ENCODE data around the gene SLC29A2. TPM values are rescaled to one million over a fixed set of nuclear protein-coding genes. Genes with fewer than 3 reads are reported as not detected.

The SLC29A2 gene
- total and polyA plus RNA-seq, 2 of the 8 experiments (the other 6 are each of a cell fraction or from before 2014, with no cell fraction given), result 29.3 to 31.6 TPM

GRCh38 chr11:66418986-66419308, 47.4 kb upstream of the SLC29A2 start:
- Histone ChIP-seq H3K9ac (replicated peaks in 1 of 4; ENCODE audit: extremely low read depth in 1 of 4, low read depth in 3 of 4, low read length in 3 of 4) (no peak overlapping the region), H2BK120ac (replicated peaks; ENCODE audit: low read depth, low read length) (no peak overlapping the region)
- CTCF ChIA-PET (ENCODE audit: partially characterized antibody), result interaction anchor here (0.6 to 13.2 kb wide), 12 partner anchors 9 to 295 kb away, joined by 3 to 259 read pairs (median 12); partner anchors contain the start of genes DPP3 and MRPL11
- TF ChIP-seq RNF2 (IDR thresholded peaks at IDR 0.05; ENCODE audit: borderline replicate concordance, low read depth, low read length, missing control alignments, poor library complexity, severe bottlenecking), result no peak

More at GRCh38 chr11:66418986-66419308, 47.4 kb upstream of the SLC29A2 start:
- Histone ChIP-seq H3K4me3 (ENCODE audit: extremely low read depth in 1 of 4, insufficient read depth in 2 of 4, low read depth in 3 of 4, low read length in 4 of 4) (no peak overlapping the region), H3K9me3 (ENCODE audit: insufficient read depth in 2 of 2, low read depth in 1 of 2, low read length in 1 of 2) (no peaks in the 10 kb centered on the region), H3K23me2 (ENCODE audit: low read depth, low read length) (peaks cover 13% of the 10 kb centered on the region), H2BK20ac (ENCODE audit: low read length) (no peak overlapping the region), H3K4me1 (replicated peaks in 1 of 4; ENCODE audit: control insufficient read depth in 3 of 4, insufficient read depth in 4 of 4, low read length in 3 of 4) (peaks cover 13 to 33% (median 16%) of the 10 kb centered on the region in 4 experiments), H4K20me1 (replicated peaks in 1 of 2; ENCODE audit: control insufficient read depth in 1 of 2, insufficient read depth in 2 of 2, low read length in 2 of 2) (peaks cover 16 to 24% of the 10 kb centered on the region in 2 experiments), H2BK15ac (ENCODE audit: low read length) (no peak overlapping the region), H3K14ac (ENCODE audit: insufficient read length) (no peak overlapping the region), H3K4ac (replicated peaks; ENCODE audit: insufficient read length, low read depth, low read length) (no peak overlapping the region), H2BK5ac (ENCODE audit: low read depth, low read length) (no peak overlapping the region), H3K4me2 (ENCODE audit: insufficient read depth in 1 of 2, low read depth in 2 of 2, low read length in 2 of 2) (peak overlapping the region in 1 of 2 experiments; percentile 88; a peak in 1 of 4 replicates), H3K79me2 (ENCODE audit: control insufficient read depth in 1 of 2, insufficient read depth in 2 of 2, low read length in 2 of 2) (no peaks in the 10 kb centered on the region), H2AK5ac (ENCODE audit: low read depth, low read length) (no peak overlapping the region), H3K79me1 (ENCODE audit: low read depth, low read length) (no peaks in the 10 kb centered on the region), H3K27me3 (replicated peaks in 1 of 4; ENCODE audit: control insufficient read depth in 3 of 4, extremely low read depth in 1 of 4, insufficient read depth in 3 of 4, low read length in 3 of 4) (peaks cover 13 to 28% (median 26%) of the 10 kb centered on the region in 4 experiments), H3K56ac (replicated peaks; ENCODE audit: insufficient read length, low read depth, low read length) (no peak overlapping the region), H3K36me3 (ENCODE audit: control insufficient read depth in 2 of 4, insufficient read depth in 4 of 4, low read length in 3 of 4) (no peaks in the 10 kb centered on the region), H4K8ac (ENCODE audit: extremely low read depth, insufficient read depth, low read length) (no peak overlapping the region), H2BK12ac (ENCODE audit: low read depth, low read length) (no peak overlapping the region), H3K18ac (ENCODE audit: extremely low read depth, low read length) (no peak overlapping the region), H3K23ac (ENCODE audit: insufficient read length) (no peak overlapping the region), H4K91ac (replicated peaks; ENCODE audit: insufficient read length, low read length) (no peak overlapping the region), H4K5ac (ENCODE audit: insufficient read length, low read depth, low read length) (no peak overlapping the region), H2AFZ (ENCODE audit: low read length) (no peak overlapping the region), H3K27ac (ENCODE audit: low read depth, low read length) (no peak overlapping the region)
- no peak for FAIRE-seq
- no peak for DNase-seq (ENCODE audit: low read depth in 1 of 2, low spot score in 2 of 2)
- 57% methylated on average over 3 of the region's 3 CpGs; no CpG with 5 or more reads in 1 of the 2 experiments for WGBS, 2 experiments (ENCODE audit: extremely low coverage in 1 of 2, insufficient coverage in 1 of 2, insufficient read length in 1 of 2, insufficient replicate concordance in 2 of 2, low coverage in 1 of 2, low lambda C conversion rate in 2 of 2, missing lambda C conversion rate in 1 of 2)
- POLR2A ChIA-PET (ENCODE audit: partially characterized antibody), result interaction anchor here (0.8 to 7.3 kb wide), 5 partner anchors 8 to 75 kb away, joined by 3 to 78 read pairs (median 7); partner anchors contain the start of genes BRMS1, MRPL11 and SLC29A2
